ENCODE results near the gene HOOK2.

GRCh38 chr19:12764698-12765097 lies 10.7 kb downstream of the HOOK2 start:
- no peak for TF ChIP-seq CREB5 (CRISPR knock-in tag; IDR thresholded peaks at IDR 0.05)
- TF ChIP-seq HDAC3 (IDR thresholded peaks at IDR 0.05; ENCODE audit: borderline replicate concordance, partially characterized antibody), result no peak
- no peak for TF ChIP-seq SRF (CRISPR knock-in tag; IDR thresholded peaks at IDR 0.05)
- no peak for TF ChIP-seq TAF1 (IDR thresholded peaks at IDR 0.05; ENCODE audit: control insufficient read depth, extremely low read depth, insufficient read depth, low read length, severe bottlenecking)
- no peak for TF ChIP-seq CREB3 (tag; conservative IDR thresholded peaks at IDR 0.05; ENCODE audit: low read depth)
- TF ChIP-seq POLR2A (conservative IDR thresholded peaks at IDR 0.05), result no peak
- no peak for TF ChIP-seq CHD1 (IDR thresholded peaks at IDR 0.05; ENCODE audit: low read length)
